H1 (cell line): ENCODE measurements around the gene NELL2. TPM values are rescaled to one million over a fixed set of nuclear protein-coding genes. Genes with fewer than 3 reads are reported as not detected.

ENCODE experiments used
- CTCF ChIA-PET: fragments of 300-600 bp; sonication (Branson Sonifier 250); formaldehyde crosslinking; loops from one replicate; lab custom pipeline; 2021; ENCODE audit not compliant: partially characterized antibody; lab: Charles Lee
- POLR2A ChIA-PET: fragments of 300-600 bp; sonication (Branson Sonifier 250); formaldehyde crosslinking; loops from one replicate; lab custom pipeline; 2021; ENCODE audit warnings: inconsistent platforms; ENCODE audit not compliant: partially characterized antibody; lab: Charles Lee
- DNase-seq, 2 experiments: peaks; one replicate each; pipeline versions ENCODE4 v3.0.0 to v3.0.0-alpha.2; 2010 to 2022; ENCODE audit warnings: low spot score in 2 of 2, low read depth in 1 of 2, mixed read lengths in 1 of 2
- FAIRE-seq: peaks from 2 replicates; lab custom pipeline; 2011; peaks lifted over from hg19 to GRCh38; lab: Jason Lieb, UNC
- H2AFZ ChIP-seq: 2 replicates; pipeline ENCODE4 v1.8.1; 2012; ENCODE audit warnings: low read length, inconsistent platforms
- H2AK5ac ChIP-seq: 2 replicates; pipeline ENCODE4 v1.6.1; 2013; ENCODE audit warnings: low read depth, low read length
- H2BK120ac ChIP-seq: replicated peaks from 2 replicates; pipeline ENCODE3; 2013; ENCODE audit warnings: low read depth, low read length, inconsistent platforms
- H2BK12ac ChIP-seq: 2 replicates; pipeline ENCODE4 v1.6.1; 2013; ENCODE audit warnings: low read depth, low read length
- H2BK15ac ChIP-seq: 2 replicates; pipeline ENCODE4 v1.6.1; 2013; ENCODE audit warnings: low read length
- H2BK20ac ChIP-seq: 2 replicates; pipeline ENCODE4 v1.6.1; 2013; ENCODE audit warnings: low read length
- H2BK5ac ChIP-seq: 2 replicates; pipeline ENCODE4 v1.6.1; 2013; ENCODE audit warnings: low read depth, low read length
- H3K14ac ChIP-seq: 2 replicates; pipeline ENCODE4 v1.6.1; 2013; ENCODE audit warnings: inconsistent platforms; ENCODE audit not compliant: insufficient read length
- H3K18ac ChIP-seq: 2 replicates; pipeline ENCODE4 v1.6.1; 2013; ENCODE audit warnings: low read length; ENCODE audit errors: extremely low read depth
- H3K23ac ChIP-seq: 2 replicates; pipeline ENCODE4 v1.6.1; 2013; ENCODE audit warnings: inconsistent platforms; ENCODE audit not compliant: insufficient read length
- H3K23me2 ChIP-seq: 2 replicates; pipeline ENCODE4 v1.6.1; 2013; ENCODE audit warnings: low read depth, low read length
- H3K27ac ChIP-seq: 2 replicates; pipeline ENCODE4 v1.6.1; 2011; ENCODE audit warnings: low read depth, low read length, inconsistent platforms
- H3K27me3 ChIP-seq, 4 experiments: replicated peaks in 1 of 4; 1 replicate in 1 of 4; 2 replicates in 3 of 4; pipeline versions ENCODE4 v1.6.1 to v1.8.1; 2011 to 2013; ENCODE audit warnings: low read length in 3 of 4, mild to moderate bottlenecking in 3 of 4, inconsistent platforms in 2 of 4, mixed read lengths in 2 of 4, moderate library complexity in 1 of 4; ENCODE audit not compliant: control insufficient read depth in 3 of 4, insufficient read depth in 3 of 4; ENCODE audit errors: extremely low read depth in 1 of 4
- H3K36me3 ChIP-seq, 4 experiments: 2 replicates each; pipeline versions ENCODE4 v1.6.1 to v1.8.1; 2011 to 2013; ENCODE audit warnings: mild to moderate bottlenecking in 4 of 4, low read length in 3 of 4, moderate library complexity in 2 of 4, control low read depth in 1 of 4, inconsistent platforms in 1 of 4; ENCODE audit not compliant: insufficient read depth in 4 of 4, control insufficient read depth in 2 of 4
- H3K4ac ChIP-seq: replicated peaks from 2 replicates; pipeline ENCODE3; 2013; ENCODE audit warnings: low read length, low read depth, mixed read lengths, inconsistent platforms; ENCODE audit not compliant: insufficient read length
- H3K4me1 ChIP-seq, 4 experiments: replicated peaks in 1 of 4; 1 replicate in 1 of 4; 2 replicates in 3 of 4; pipeline versions ENCODE4 v1.6.1 to v1.8.1; 2011 to 2013; ENCODE audit warnings: low read length in 3 of 4, inconsistent platforms in 2 of 4, mixed read lengths in 1 of 4; ENCODE audit not compliant: insufficient read depth in 4 of 4, control insufficient read depth in 3 of 4
- H3K4me2 ChIP-seq, 2 experiments: 2 replicates each; pipeline versions ENCODE4 v1.6.1 to v1.8.1; 2011 to 2013; ENCODE audit warnings: low read depth in 2 of 2, low read length in 2 of 2, control low read depth in 1 of 2, inconsistent platforms in 1 of 2, mild to moderate bottlenecking in 1 of 2; ENCODE audit not compliant: insufficient read depth in 1 of 2
- H3K4me3 ChIP-seq, 4 experiments: fragments of 200-600, 300-600 bp in 1 of 4; sonication (generic), shearing (Covaris generic), sonication (Bioruptor Twin) in 1 of 4; 2 replicates each; pipeline versions ENCODE4 v1.5.1 to v1.8.1; 2011 to 2016; ENCODE audit warnings: low read length in 4 of 4, low read depth in 3 of 4, control low read depth in 2 of 4, inconsistent platforms in 2 of 4, mild to moderate bottlenecking in 2 of 4, mixed read lengths in 1 of 4, moderate library complexity in 1 of 4; ENCODE audit not compliant: insufficient read depth in 2 of 4; ENCODE audit errors: extremely low read depth in 1 of 4
- H3K56ac ChIP-seq: replicated peaks from 2 replicates; pipeline ENCODE3; 2013; ENCODE audit warnings: low read depth, mild to moderate bottlenecking, mixed read lengths, low read length, inconsistent platforms; ENCODE audit not compliant: insufficient read length
- H3K79me1 ChIP-seq: 2 replicates; pipeline ENCODE4 v1.6.1; 2013; ENCODE audit warnings: low read depth, low read length, control low read depth
- H3K79me2 ChIP-seq, 2 experiments: 2 replicates each; pipeline versions ENCODE4 v1.6.1 to v1.8.1; 2012 to 2013; ENCODE audit warnings: low read length in 2 of 2, mild to moderate bottlenecking in 2 of 2, inconsistent platforms in 1 of 2; ENCODE audit not compliant: insufficient read depth in 2 of 2, control insufficient read depth in 1 of 2
- H3K9ac ChIP-seq, 4 experiments: replicated peaks in 1 of 4; 1 replicate in 1 of 4; 2 replicates in 3 of 4; pipeline versions ENCODE4 v1.6.1 to v1.8.1; 2011 to 2013; ENCODE audit warnings: low read depth in 3 of 4, low read length in 3 of 4, control low read depth in 2 of 4, mild to moderate bottlenecking in 2 of 4, moderate library complexity in 2 of 4, inconsistent platforms in 1 of 4; ENCODE audit errors: extremely low read depth in 1 of 4
- H3K9me3 ChIP-seq, 2 experiments: 2 replicates each; pipeline versions ENCODE4 v1.6.1 to v1.8.1; 2012 to 2013; ENCODE audit warnings: mild to moderate bottlenecking in 2 of 2, moderate library complexity in 2 of 2, control low read depth in 1 of 2, inconsistent platforms in 1 of 2, low read depth in 1 of 2, low read length in 1 of 2, mixed read lengths in 1 of 2; ENCODE audit not compliant: insufficient read depth in 2 of 2
- H4K20me1 ChIP-seq, 2 experiments: replicated peaks in 1 of 2; 2 replicates each; pipeline versions ENCODE3 to v1.8.1; 2011 to 2013; ENCODE audit warnings: inconsistent platforms in 2 of 2, low read length in 2 of 2, mild to moderate bottlenecking in 1 of 2; ENCODE audit not compliant: insufficient read depth in 2 of 2, control insufficient read depth in 1 of 2
- H4K5ac ChIP-seq: 2 replicates; pipeline ENCODE4 v1.6.1; 2013; ENCODE audit warnings: low read length, low read depth, mixed read lengths, inconsistent platforms; ENCODE audit not compliant: insufficient read length
- H4K8ac ChIP-seq: 2 replicates; pipeline ENCODE4 v1.8.0; 2013; ENCODE audit warnings: mild to moderate bottlenecking, moderate library complexity, low read length, inconsistent platforms; ENCODE audit not compliant: insufficient read depth; ENCODE audit errors: extremely low read depth
- H4K91ac ChIP-seq: replicated peaks from 2 replicates; pipeline ENCODE3; 2013; ENCODE audit warnings: low read length, mixed read lengths, inconsistent platforms; ENCODE audit not compliant: insufficient read length
- BACH1 ChIP-seq: IDR thresholded peaks from 2 replicates; pipeline ENCODE4 v1.6.1; 2012; ENCODE audit warnings: low read length, improper control_type of control experiment
- KDM5A ChIP-seq: fragments of 200-600 bp; IDR thresholded peaks from 2 replicates; pipeline ENCODE4 v1.7.1; 2012; ENCODE audit warnings: mild to moderate bottlenecking, low read length, inconsistent platforms, mixed read lengths
- MAFK ChIP-seq: IDR thresholded peaks from 2 replicates; pipeline ENCODE4 v1.6.1; 2012; ENCODE audit warnings: low read depth, mild to moderate bottlenecking, improper control_type of control experiment, low read length
- RNF2 ChIP-seq: fragments of 200-900, 300-1000 bp; sonication (generic); IDR thresholded peaks from 2 replicates; pipeline ENCODE4 v1.7.1; 2016; ENCODE audit warnings: borderline replicate concordance, low read depth, mild to moderate bottlenecking, antibody characterized with exemption, low read length; ENCODE audit not compliant: poor library complexity, severe bottlenecking; ENCODE audit errors: missing control alignments
- SIRT6 ChIP-seq: IDR thresholded peaks from one replicate; pipeline ENCODE4 v1.7.1; 2012; ENCODE audit warnings: low read length, inconsistent platforms
- WGBS, 2 experiments: shearing (Covaris generic) in 1 of 2; methylation state at CpG; one replicate each; pipeline versions ENCODE4 v1.1.6 to v1.1.7; 2013 to 2015; ENCODE audit warnings: low lambda C conversion rate in 2 of 2, mixed read lengths in 2 of 2, inconsistent platforms in 1 of 2, low coverage in 1 of 2, missing lambda C conversion rate in 1 of 2; ENCODE audit not compliant: insufficient replicate concordance in 2 of 2, insufficient coverage in 1 of 2, insufficient read length in 1 of 2; ENCODE audit errors: extremely low coverage in 1 of 2, missing lambda C conversion rate in 1 of 2; 5-methylcytosine and 5-hydroxymethylcytosine counted together
- polyA plus RNA-seq, 7 experiments: library from polyadenylated mRNA; depleted of rRNA in 3 of 7; stranded (reverse) in 5 of 7; unstranded in 2 of 7; fragments of >200 nt in 5 of 7; fragments of 200-250 nt in 2 of 7; gene quantifications; 1 replicate in 5 of 7; 2 replicates in 1 of 7; 4 replicates in 1 of 7; pipeline versions ENCODE4 v1.2.1 to v1.2.3, GENCODE V29; 2011 to 2013; ENCODE audit warnings: missing spikeins in 2 of 7, mixed read lengths in 2 of 7
- total RNA-seq: library from RNA; stranded (reverse); fragmentation: NEBNext Ultra II Directional; extraction: Animal tissue kit (Norgen Biotek cat#: 25700); gene quantifications from 2 replicates; pipeline ENCODE4 v1.2.1, GENCODE V29; 2021
- TF ChIP-seq, protein P1 (sequence below): IDR thresholded peaks from 2 replicates; pipeline ENCODE4 v1.6.1; 2012; ENCODE audit warnings: low read length, inconsistent platforms
- TF ChIP-seq, protein P2 (sequence below): IDR thresholded peaks from 2 replicates; pipeline ENCODE4 v1.6.1; 2011; ENCODE audit warnings: low read depth, mild to moderate bottlenecking, low read length; ENCODE audit not compliant: insufficient read depth

NELL2 gene
- total and polyA plus RNA-seq, 2 of the 8 experiments (the other 6 are each of a cell fraction or from before 2014, with no cell fraction given), result 54.2 to 56.8 TPM

DNA sequence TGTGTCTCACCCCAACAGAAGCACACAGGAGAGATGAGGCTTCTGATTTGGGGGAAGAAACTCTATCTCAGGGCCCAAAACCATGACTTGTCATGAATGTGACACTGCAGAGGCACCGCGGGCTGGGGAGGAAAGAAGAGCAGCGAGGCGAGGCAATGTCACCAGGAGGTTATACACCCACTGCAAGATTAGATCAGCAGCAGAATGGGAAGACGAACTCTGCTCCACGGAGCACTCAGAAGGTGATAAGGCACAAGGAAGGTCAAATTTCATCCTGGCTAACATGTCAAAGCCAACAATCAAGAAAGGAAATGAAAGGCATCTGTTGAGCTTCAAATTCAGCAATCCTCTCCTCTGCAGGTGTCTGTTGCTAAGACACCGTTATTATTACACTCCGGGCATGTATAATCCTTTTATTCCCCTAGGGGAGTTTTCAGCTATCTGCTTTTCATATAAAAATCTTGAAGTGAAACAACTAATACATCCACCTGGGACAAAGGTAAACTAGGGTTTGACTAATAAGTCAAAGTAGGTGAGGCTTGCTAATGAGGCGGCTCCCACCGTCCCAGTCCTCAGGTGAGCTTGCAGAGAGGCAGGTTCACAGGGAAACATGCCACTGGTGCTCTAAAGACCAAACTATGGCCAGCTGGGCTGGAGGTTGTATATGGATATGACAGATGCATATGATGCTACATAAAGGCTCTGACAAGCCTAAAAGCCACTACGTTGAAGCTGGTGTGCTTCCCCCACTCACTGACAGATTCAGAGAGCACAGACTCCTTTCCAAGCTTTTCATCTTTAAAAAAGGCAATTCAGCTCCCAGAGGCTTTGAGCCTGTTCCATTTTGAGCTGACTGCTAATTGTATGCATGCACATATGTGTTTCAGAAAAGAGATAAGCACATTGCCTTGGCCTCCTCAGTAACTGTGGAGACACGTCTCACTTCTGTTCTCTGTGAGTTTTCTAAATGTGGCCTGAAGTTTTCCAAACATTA, 221.2 kb downstream of the NELL2 start:
- peak overlapping the region; percentile 81; the same call in 1 of the 2 replicates for H2BK12ac ChIP-seq
- no peaks in the 10 kb centered on the region for H3K23me2 ChIP-seq
- H3K23ac ChIP-seq, result no peak overlapping the region
- H2BK5ac ChIP-seq, result no peak overlapping the region
- H3K27ac ChIP-seq, result no peak overlapping the region
- H3K9me3 ChIP-seq, result no peaks in the 10 kb centered on the region
- no peak overlapping the region for H2BK15ac ChIP-seq
- peaks cover 0 to 3% of the 10 kb centered on the region in 2 experiments for H4K20me1 ChIP-seq
- H4K8ac ChIP-seq, result no peak overlapping the region
- DNase-seq (peak in 1 of 2 experiments; percentile 43), FAIRE-seq (peak; percentile 42)
- H4K91ac ChIP-seq, result no peak overlapping the region
- peak overlapping the region; percentile 42 to 46 for H3K4me2 ChIP-seq
- no peaks in the 10 kb centered on the region for H3K79me2 ChIP-seq
- 51% methylated on average over 12 of the region's 12 CpGs; no CpG with 5 or more reads in 1 of the 2 experiments for WGBS, 2 experiments
- TF ChIP-seq MAFK (no peak), KDM5A (no peak), RNF2 (no peak), SIRT6 (no peak), BACH1 (no peak)
- TF ChIP-seq, protein P1, sequence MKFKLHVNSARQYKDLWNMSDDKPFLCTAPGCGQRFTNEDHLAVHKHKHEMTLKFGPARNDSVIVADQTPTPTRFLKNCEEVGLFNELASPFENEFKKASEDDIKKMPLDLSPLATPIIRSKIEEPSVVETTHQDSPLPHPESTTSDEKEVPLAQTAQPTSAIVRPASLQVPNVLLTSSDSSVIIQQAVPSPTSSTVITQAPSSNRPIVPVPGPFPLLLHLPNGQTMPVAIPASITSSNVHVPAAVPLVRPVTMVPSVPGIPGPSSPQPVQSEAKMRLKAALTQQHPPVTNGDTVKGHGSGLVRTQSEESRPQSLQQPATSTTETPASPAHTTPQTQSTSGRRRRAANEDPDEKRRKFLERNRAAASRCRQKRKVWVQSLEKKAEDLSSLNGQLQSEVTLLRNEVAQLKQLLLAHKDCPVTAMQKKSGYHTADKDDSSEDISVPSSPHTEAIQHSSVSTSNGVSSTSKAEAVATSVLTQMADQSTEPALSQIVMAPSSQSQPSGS, result no peak
- TF ChIP-seq, protein P2, sequence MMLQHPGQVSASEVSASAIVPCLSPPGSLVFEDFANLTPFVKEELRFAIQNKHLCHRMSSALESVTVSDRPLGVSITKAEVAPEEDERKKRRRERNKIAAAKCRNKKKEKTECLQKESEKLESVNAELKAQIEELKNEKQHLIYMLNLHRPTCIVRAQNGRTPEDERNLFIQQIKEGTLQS, result no peak
- peak overlapping the region; percentile 18 for H2BK120ac ChIP-seq
- H3K27me3 ChIP-seq, result no peaks in the 10 kb centered on the region
- H3K56ac ChIP-seq, result no peak overlapping the region
- no peak overlapping the region for H3K9ac ChIP-seq
- no peak overlapping the region for H3K4me3 ChIP-seq
- no peak overlapping the region for H4K5ac ChIP-seq
- H3K4me1 ChIP-seq, result peaks cover 3 to 12% (median 7%) of the 10 kb centered on the region in 4 experiments
- no peak overlapping the region for H2AFZ ChIP-seq
- H3K4ac ChIP-seq, result no peak overlapping the region
- H3K14ac ChIP-seq, result no peak overlapping the region
- H3K79me1 ChIP-seq, result no peaks in the 10 kb centered on the region
- H3K36me3 ChIP-seq, result no peaks in the 10 kb centered on the region
- CTCF ChIA-PET, result interaction anchor here (0.6 to 1.3 kb wide), 5 partner anchors 9 to 268 kb away, joined by 3 to 5 read pairs (median 3); no protein-coding TSS in a partner anchor
- H2BK20ac ChIP-seq, result no peak overlapping the region
- H2AK5ac ChIP-seq, result peak overlapping the region; percentile 75
- no peak overlapping the region; the same call in 1 of the 2 replicates for H3K18ac ChIP-seq
- POLR2A ChIA-PET, result interaction anchor here (0.6 kb wide), 1 partner anchor 27 kb away, joined by 3 read pairs; no protein-coding TSS in a partner anchor
